Neural crest cell (in vitro differentiated cells): ENCODE data around the gene TNXB. TPM values are rescaled to one million over a fixed set of nuclear protein-coding genes. Genes with fewer than 3 reads are reported as not detected.

Source experiments
- DNase-seq: peaks from one replicate; pipeline ENCODE4 v3.0.0; 2021; ENCODE audit warnings: low read depth, mixed read lengths, low spot score
- H3K27ac Mint-ChIP-seq: one replicate; pipeline ENCODE4 v1.8.0; 2021; ENCODE audit warnings: mild to moderate bottlenecking, mixed read lengths; ENCODE audit not compliant: unreplicated experiment
- H3K27me3 Mint-ChIP-seq: 2 replicates; pipeline ENCODE4 v1.8.0; 2021; ENCODE audit warnings: low read depth, mild to moderate bottlenecking, mixed read lengths
- H3K36me3 Mint-ChIP-seq: 2 replicates; pipeline ENCODE4 v1.8.0; 2021; ENCODE audit warnings: low read depth, mild to moderate bottlenecking, mixed read lengths
- H3K4me1 Mint-ChIP-seq: 2 replicates; pipeline ENCODE4 v1.8.0; 2021; ENCODE audit warnings: mixed read lengths
- H3K4me3 Mint-ChIP-seq: one replicate; pipeline ENCODE4 v1.8.0; 2021; ENCODE audit warnings: mild to moderate bottlenecking, mixed read lengths
- H3K9me3 Mint-ChIP-seq: 2 replicates; pipeline ENCODE4 v1.8.0; 2021; ENCODE audit warnings: mixed read lengths
- total RNA-seq: library from RNA; stranded (reverse); gene quantifications from 2 replicates; pipeline ENCODE4 v1.2.1, GENCODE V29; 2021
- TF ChIP-seq, protein P1 (sequence below): fragments of 200-600 bp; sonication (generic); conservative IDR thresholded peaks from 2 replicates; pipeline ENCODE4 v1.5.0; 2021; ENCODE audit warnings: antibody characterized with exemption, mild to moderate bottlenecking

The TNXB gene
- total RNA-seq, 1 donor from 2014 or later: 6.6 TPM

DNA sequence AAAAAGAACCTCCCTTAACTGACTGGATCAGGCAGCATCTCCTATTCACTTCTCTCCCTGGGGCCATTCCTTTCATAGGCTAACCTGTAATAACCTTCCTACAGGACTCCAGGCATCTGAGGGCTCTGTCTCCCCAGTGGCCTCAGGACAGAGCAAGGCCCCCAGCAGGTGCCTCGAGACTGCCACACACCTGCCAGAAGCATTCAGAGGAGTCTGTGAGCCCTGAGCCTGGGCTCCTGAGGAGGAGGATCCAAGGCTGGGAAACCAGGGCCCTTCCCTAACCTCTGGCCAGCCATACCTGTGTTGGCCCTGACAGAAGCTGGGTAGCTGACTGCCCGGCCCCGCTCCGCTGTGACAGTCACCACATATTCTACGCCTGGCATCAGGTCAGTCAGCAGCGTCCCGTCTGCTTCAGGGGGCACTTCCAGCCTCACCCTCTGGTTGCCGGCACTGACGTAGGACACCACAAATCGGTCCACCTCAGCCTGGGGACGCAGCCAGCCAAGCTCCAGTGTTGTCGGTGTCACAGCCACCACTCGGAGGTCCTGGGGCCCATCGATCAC, 20.6 kb downstream of the TNXB start:
- no peak for DNase-seq
- TF ChIP-seq, protein P1, sequence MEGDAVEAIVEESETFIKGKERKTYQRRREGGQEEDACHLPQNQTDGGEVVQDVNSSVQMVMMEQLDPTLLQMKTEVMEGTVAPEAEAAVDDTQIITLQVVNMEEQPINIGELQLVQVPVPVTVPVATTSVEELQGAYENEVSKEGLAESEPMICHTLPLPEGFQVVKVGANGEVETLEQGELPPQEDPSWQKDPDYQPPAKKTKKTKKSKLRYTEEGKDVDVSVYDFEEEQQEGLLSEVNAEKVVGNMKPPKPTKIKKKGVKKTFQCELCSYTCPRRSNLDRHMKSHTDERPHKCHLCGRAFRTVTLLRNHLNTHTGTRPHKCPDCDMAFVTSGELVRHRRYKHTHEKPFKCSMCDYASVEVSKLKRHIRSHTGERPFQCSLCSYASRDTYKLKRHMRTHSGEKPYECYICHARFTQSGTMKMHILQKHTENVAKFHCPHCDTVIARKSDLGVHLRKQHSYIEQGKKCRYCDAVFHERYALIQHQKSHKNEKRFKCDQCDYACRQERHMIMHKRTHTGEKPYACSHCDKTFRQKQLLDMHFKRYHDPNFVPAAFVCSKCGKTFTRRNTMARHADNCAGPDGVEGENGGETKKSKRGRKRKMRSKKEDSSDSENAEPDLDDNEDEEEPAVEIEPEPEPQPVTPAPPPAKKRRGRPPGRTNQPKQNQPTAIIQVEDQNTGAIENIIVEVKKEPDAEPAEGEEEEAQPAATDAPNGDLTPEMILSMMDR: no peak
- Mint-ChIP-seq H3K27me3 (peaks cover 24% of the 10 kb centered on the region), H3K27ac (no peak overlapping the region), H3K36me3 (no peaks in the 10 kb centered on the region), H3K9me3 (no peaks in the 10 kb centered on the region), H3K4me1 (peaks cover 5% of the 10 kb centered on the region), H3K4me3 (no peak overlapping the region)

DNA sequence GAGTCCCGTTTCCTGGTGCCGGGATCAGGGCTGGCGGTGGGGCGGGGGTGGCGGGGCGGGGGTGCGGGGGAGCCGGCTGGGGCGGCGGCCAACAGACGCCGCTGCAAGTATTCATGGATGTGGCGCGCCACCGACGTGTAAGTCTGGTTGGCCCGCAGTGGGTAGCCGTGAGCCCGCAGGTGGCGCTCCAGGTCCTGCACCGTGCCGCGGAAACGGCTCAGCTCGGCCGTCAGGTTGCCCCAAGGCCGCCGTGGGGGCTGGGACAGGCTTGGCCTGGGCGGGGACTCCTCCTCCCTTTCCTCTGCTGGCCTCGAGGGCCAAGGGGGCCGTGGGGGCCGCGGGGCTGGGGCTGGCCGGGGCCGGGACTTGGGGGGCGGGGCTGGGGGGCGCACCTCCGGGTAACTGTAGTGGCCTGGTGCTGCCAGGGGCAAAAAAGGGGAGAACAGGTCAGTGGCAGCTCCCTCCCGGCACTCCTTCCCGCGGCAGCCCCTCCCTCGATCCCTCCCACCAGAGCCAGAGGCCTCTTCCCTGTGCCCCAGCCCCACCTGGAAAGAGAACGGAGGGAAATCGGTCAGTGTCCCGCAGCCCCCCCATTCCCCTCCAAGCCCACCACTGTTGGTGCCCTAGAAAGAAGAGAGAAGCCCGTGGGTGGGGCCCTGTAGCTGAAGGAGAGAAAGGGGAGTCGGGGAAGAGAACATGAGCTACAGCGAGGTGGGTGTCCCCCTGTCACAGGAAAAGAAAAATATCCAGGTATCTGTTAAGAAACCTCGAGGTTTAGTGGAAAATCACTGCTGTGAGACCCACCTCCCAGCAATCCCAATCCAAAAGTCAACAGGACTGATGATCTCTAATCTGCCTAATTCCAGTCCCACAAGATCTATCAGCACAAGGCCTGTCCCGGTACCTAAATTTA, 21.3 kb downstream of the TNXB start:
- H3K27ac Mint-ChIP-seq: no peak overlapping the region
- TF ChIP-seq, protein P1: peak; percentile 63
- peak; percentile 69 for DNase-seq

DNA sequence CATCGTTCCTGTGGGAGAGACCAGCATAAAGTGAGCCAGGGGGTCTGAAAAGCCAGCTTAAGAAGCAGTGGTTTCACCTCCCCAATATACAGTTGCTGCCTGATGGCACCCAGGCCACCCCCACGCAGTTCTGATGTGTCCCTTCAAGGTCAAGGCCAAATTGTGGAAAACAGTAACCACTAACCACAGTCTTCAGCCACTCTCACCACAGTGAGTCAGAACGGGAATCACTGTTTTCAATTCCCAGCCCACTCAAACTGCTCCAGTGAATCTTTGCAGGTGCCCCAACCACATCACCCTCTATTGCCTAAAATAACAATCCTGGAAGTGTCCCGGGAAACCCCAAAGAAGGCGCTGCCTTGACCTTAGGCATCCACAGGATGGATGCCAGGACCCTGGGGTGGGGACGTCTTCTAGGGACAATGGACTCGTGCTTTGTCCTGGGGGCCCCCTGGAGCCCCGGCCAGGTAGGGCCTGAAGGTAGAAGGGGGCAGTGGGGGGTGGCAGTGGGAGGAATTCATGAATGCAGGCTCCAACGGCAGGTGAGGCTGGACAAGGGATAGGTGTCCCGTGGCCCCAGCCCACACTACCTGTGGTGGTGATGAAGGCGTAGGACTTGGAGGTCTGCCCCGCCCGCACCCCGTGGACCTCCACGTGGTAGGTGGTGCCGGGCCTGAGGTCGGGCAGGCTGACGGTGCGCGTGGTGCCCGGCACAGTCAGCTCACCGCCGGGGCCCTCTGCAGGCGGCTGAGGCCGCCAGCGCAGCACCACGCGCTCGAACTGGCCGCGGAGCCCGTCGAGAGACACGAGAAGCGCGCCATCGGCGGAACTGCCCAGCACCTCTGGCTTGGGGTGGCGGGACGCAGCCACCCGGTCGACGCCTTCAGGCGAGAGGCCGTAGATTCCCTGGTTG, 22.2 kb downstream of the TNXB start:
- H3K4me3 Mint-ChIP-seq: no peak overlapping the region
- TF ChIP-seq, protein P1: no peak

More for the DNA sequence above, 21.3 kb downstream of the TNXB start:
- H3K4me1 Mint-ChIP-seq: peaks cover 10% of the 10 kb centered on the region
- no peaks in the 10 kb centered on the region for H3K36me3 Mint-ChIP-seq
- H3K27me3 Mint-ChIP-seq: peaks cover 24% of the 10 kb centered on the region
- no peaks in the 10 kb centered on the region for H3K9me3 Mint-ChIP-seq
- no peak overlapping the region for H3K4me3 Mint-ChIP-seq

DNA sequence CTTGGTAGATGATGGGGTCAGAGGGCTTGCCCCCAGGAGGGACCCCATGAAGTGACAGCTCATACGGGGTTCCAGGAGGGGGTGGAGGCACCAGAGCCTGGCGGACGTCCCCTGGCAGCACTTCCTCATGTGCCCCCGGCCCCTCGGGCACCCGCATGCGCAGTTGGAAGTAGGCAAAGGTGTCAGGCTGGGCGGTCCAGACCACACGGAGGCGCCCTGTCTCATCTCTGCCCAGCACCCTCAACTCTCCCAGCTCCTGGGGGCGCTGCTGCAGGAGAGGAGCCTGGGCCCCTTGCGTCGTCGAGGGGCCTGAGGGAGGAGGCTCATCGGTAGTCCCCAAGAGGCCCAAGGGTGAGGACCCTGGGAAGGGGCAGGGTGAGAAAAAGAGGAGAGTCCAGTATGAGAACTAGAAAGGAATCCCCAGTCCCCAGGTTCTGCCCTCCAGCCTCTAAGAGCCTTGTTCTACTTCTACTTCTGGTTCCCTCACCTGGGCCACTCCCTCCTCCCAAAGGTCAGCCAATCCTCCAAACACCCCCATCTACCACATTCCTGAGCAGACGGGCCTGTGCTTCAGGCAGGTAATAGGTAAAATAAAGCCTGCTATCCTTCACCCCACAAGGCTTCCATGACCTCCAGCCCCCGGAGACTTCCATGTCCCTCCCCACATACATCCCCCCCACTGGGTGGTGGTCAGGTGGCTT, 23.2 kb downstream of the TNXB start:
- Mint-ChIP-seq H3K27ac (no peak overlapping the region), H3K9me3 (no peaks in the 10 kb centered on the region), H3K36me3 (no peaks in the 10 kb centered on the region), H3K4me3 (no peak overlapping the region), H3K27me3 (peaks cover 24% of the 10 kb centered on the region), H3K4me1 (peaks cover 30% of the 10 kb centered on the region)
- TF ChIP-seq, protein P1: no peak
- no peak for DNase-seq

More for the DNA sequence above, 22.2 kb downstream of the TNXB start:
- Mint-ChIP-seq H3K27ac (no peak overlapping the region), H3K4me1 (peaks cover 20% of the 10 kb centered on the region), H3K9me3 (no peaks in the 10 kb centered on the region), H3K27me3 (peaks cover 24% of the 10 kb centered on the region), H3K36me3 (no peaks in the 10 kb centered on the region)
- no peak for DNase-seq

DNA sequence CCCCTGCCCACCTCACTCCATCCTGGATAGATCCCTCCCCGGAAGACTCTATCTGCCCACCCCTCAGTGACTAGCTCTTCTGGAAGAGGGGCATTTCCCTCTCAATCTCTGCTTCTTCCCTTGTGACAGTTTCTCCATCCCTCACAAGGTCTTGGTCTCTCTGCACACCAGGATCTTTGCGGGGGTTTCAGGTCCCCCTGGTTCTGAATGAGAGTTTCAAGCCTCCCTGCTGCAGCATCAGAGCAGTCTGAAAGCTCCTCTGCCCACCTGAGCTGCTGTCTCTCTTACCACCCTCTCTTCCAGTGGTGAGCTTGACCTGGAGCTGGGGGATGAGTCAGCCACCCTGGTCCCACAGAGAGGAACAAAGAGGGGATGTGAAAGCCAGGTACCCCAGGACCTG, 24.4 kb downstream of the TNXB start:
- Mint-ChIP-seq H3K4me3 (no peak overlapping the region), H3K36me3 (no peaks in the 10 kb centered on the region), H3K27me3 (peaks cover 20% of the 10 kb centered on the region), H3K4me1 (peaks cover 36% of the 10 kb centered on the region), H3K9me3 (no peaks in the 10 kb centered on the region), H3K27ac (no peak overlapping the region)
- TF ChIP-seq, protein P1: no peak
- DNase-seq: no peak
